ENCODE data around the gene SOBP.
"Not testable (repeated sequence)": the region's sequence is repeated elsewhere in the genome, so short reads cannot be mapped to it uniquely, and the experiment has no call there.

SOBP gene

DNA sequence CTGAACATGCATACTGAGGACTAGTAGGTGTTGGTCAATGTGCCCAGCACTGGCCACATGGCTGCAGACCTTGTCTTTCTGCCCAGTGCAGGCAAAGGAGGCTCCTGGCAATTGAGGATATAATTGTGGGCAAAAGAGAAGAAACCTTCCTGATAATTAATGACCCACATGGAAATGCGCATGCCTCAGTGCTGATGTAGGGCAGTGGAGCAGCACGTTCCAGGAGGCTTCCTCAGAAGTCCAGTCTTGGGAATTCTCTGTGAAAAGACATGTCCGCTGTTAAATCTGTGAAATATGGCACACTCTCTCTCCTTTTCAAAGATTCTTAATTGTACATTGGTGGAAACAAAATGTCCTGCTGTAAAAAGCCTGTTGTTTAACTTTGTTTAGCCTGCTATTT, 34.7 kb downstream of the SOBP start:
- no peak for DNase-seq

DNA sequence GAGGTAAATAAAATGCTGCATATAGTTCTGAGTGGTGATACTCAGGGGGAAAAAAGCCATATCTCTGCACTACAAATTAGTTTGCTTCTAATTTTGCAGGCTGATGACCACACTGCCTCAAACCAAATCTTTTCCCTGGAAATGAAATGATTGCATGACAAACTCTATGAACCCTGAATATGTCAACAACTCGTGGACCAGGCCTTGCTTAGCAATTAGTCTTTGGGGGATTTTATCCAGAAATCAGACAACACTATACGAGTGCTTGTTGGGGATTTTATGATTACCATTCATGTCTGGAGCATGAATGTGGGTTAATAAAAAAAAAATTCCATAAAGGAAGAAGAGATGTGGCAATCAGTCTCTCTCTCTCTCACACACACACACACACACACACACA, 42.0 kb downstream of the SOBP start:
- no peak for DNase-seq

- DNase-seq: no peak
Measured at GRCh38 chr6:107532706-107533105, 42.8 kb downstream of the SOBP start.

- DNase-seq: peak in 1 of 2 experiments; percentile 28
Measured at GRCh38 chr6:107533415-107534059, 43.6 kb downstream of the SOBP start.

DNA sequence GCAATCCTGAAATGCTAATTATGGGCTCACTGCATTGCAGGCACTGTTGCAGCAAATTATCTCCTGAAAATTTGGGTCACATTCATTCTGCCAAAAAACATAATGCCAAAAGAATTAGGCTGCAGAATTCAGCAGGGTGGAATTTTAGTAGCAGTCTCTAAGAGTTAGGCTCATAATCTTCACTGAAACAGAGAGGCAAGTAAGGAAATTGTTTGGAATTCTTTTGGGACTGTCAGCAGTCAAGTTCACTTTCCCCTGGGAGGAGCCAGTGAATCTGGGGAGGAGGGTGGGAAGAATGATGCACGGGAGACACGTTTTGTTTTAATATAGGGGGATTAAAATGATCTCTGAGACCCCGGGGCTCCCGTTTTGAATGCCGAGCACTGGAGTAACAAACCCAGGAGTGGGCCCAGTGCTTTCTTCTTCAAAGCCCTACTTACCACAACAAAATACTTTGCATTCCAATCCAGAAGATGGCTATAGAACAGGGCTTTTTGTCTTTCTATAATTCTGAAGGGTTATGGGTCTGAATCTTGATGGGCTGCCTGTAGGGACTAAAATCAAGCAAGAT, 44.7 kb downstream of the SOBP start:
- DNase-seq: no peak

DNA sequence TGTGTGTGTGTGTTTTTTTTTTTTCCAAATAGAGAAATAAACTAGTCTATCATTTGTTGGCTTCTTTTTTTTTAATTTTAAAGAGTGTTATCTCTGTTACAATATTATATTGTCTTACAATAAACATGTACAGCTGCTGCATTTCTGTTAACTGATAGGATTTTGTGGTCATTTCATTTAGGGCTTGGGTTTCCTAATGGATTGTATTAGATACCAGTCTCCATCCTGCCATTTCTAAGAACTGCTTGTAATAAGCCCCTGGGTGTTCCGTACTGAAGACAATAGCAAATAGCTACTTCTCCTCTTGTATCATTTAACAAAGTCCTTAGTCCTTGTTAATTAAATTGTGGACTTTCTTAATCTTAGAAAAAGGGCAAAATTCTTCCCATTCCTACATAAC, 45.7 kb downstream of the SOBP start:
- no peak for DNase-seq

DNA sequence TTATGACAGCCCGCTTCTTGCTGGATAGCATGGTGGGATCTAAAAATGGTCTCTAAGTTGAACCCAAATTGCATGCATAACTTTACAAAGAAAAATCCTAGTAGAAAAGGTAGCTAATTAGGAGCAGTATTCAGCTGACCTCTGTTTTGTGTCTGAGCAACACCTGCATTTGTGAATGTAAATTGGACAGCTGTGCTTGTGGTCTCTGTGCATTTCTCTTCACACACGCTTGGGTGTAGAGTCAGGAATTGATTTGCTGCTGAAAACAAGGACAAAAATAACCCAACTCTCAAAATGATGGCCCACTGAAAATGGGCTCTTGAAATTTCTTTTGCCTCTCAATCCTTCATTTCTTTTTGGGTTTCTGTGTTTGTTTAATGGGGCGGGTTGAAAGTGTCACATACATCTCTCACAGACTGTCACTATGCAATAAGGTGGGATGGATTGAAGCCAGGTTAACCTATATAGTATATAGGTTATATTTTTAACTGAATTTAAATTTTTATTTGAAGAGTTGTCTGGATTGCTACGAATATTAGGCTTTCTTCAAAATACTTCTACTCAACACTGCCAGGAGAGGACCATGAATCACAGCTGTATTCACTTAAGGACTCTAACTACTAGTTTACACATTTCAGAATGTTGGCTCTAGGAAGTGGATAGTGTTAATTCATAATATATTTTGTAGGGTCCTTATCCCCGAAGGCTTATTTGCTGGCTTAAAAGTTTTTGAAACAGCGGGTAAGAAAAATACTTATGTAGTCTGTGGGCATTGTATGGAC, 46.5 kb downstream of the SOBP start:
- DNase-seq: peak; percentile 18 to 28

DNA sequence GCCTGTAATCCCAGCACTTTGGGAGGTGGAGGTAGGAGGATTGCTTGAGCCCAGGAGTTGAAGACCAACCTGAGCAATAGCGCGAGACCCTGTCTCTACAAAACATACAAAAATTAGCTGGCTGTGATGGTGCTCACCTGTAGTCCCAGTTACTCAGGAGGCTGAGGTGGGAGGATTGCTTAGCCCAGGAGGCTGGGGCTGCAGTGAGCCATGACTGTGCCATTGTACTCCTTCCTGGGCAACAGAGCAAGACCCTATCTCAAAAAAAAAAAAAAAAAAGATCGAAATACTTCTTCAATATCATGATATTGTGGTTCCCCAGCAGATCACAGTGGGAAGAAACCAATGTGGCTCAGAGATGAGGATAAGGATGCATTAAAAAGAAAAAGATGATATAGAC, 47.6 kb downstream of the SOBP start:
- DNase-seq: no peak

GRCh38 chr6:107538856-107539387, 49.0 kb downstream of the SOBP start:
- DNase-seq: peak; percentile 18

DNA sequence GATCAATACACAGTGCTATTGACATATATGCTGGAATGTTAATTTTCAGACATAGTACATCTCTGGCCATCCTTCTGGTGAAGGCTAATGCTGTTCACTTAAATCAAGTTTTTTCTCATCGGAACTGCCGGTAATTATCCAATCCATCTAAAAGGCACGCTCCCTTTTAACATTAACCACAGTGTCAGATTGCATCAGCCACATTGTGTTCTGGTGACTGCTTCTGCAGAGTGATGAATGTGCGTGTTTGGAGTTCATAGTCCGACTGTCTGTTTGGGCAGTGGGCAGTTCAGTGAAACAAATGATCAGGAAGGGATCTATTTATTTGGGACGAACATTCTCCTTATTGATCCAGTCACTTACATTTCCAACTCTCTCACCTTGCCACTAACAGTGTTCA, 49.5 kb downstream of the SOBP start:
- peak in 1 of 2 experiments; percentile 10 for DNase-seq

GRCh38 chr6:107539849-107540464, 50.0 kb downstream of the SOBP start:
- DNase-seq: peak in 1 of 2 experiments; percentile 27

DNA sequence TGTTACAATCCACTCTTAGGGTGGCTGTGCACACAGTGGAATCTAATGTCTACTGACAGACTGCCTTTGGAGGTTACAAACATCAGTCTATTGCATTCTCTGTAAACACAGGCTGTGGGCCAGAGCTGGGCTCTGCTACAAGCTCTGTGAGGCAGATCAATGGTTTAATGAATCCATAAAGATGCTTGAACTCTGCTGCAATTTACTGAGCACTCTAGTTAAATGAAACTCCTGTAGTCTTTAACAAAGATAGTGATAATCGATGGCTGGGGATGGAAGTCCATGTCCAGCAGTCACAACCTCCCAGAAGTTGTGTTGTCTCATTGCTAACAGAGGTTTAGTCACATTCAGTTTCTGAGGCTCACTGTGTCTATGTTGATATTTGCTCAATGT, 50.5 kb downstream of the SOBP start:
- DNase-seq: no peak

- DNase-seq: no peak
Measured at GRCh38 chr6:107542192-107542668, 52.3 kb downstream of the SOBP start.

DNA sequence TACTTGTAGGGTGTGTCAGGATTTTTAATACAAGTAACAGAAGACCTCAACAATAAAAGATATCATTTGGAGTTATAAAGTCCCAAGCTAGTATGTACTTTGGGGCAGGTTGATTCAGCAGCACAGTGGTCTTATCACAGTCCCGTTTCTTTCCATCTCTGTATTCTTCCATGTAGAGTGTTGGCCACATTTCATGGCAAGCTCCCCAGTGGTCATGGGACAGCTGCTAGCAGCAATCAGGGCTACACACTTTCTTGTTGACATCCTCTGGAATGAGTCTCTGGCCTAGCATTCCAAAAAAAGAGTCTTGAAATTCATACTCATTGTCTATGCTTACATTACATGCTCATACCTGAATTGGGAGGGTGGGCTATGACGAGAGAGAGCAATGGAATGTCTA, 53.2 kb downstream of the SOBP start:
- DNase-seq: no peak

DNA sequence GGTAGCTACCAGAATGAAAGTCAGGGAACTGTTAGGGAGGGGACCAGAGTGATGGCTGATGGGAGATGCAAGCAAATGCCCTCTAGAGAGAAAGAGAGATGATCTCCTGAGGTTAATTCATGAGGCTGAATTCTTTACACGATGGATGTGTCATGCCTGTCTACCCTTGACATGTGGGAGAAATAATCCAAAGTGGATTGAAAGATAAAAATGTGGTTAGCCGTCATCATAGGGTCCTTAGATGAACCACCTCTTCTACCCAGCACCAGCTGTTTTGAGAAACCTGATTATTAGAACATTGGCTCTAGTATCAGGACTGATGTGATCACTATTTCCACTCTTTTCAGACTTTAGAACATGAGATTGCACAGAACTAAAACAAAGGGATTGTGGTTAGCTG, 53.6 kb downstream of the SOBP start:
- DNase-seq: no peak

DNA sequence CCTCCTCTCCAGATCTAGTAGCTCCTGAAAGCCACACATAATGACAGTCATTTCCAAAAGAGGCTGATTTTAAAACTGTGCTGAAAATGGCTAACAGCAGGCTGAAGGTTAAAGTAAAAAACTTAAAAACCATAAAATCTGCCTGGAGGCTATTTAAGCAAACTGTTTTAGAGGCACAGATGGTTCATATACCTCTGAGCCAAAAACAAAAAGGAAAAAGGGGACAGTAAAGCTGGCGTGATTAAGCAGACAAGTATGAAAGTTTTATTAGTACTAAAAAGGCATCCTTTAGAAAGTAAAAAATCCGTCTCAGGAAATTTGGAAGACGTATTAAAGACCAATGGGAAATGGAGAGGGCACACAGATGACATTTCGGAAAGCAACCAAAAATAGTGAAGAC, 55.8 kb downstream of the SOBP start:
- no peak for DNase-seq

DNA sequence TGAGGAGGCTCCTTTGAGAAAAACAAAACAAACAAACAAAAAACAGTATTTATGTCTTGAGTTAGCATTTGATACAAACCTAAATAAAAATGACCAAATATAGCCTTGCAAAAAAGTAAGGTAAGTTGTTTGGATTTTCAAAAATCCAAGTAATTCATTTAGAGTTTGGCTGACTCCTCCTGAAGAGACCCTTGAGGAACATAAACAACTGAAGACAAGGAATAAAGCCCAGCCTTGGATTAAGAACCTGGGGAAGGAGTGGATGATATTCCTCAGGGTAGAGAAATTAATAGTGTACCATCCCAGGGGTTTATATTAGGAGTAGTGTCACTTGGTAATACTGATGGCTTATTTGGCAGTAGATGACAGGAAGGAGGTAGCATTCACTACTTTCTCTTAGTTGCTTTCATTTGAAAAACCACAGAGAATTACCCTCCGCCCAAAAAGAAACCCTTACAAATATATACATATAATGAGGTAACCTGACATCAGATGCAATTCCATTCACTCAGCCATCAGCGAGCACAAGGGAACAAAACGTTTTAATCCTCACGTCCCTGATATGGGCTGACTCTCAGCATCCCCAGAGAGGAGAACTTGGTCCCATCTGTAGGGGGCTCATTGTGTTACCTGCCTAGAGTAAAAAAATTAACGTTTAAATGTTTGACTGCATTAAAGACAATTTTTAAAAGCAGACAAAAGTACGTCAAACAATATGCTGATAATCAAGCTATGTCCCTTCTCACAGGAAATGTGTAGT, 57.0 kb downstream of the SOBP start:
- no peak for DNase-seq

DNA sequence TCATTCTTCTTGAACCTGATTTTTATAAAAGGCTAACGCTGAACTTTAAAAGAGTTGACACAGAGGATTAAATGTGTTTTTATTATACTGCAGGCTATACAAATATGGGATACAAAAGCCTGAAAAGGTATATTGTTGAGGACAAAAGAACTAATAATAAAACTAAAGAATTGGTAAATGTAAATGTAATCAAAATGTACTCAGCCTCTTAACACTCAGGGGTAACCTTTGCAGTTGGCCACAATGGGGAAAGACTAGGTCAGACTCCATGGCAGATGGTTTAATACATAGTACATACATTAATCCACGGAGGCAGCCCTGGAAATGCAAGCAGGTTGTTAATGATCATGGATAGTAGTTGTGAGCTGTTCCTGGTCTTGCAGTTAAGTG, 57.5 kb downstream of the SOBP start:
- no peak for DNase-seq

DNA sequence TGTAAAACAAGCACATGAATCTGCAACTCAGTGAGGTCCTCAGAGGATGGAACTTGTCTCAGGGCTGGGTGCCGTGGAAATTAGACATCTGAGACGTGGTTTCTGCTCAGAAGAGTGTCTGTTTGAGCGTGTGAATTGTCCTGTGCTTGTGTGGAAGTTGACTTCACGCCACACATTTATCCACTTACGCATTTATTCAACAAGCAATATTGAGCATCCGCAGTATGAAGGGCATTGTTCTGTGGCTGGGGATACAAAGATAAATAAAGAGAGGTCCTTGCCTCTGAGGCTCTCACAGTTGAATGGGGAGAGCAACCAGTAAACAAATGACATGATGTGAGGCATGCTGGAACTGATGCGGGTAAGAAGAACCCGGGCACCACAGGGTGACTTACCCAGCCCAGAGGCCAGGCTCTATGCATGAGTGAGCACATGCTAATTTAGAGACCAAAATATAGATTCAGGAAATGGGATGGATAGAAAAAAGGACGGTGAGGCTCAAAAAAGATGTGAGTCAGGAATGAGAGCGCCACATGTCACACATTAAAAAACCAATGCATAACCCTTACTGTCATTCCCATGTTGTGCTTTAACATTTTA, 60.4 kb downstream of the SOBP start:
- DNase-seq: no peak

DNA sequence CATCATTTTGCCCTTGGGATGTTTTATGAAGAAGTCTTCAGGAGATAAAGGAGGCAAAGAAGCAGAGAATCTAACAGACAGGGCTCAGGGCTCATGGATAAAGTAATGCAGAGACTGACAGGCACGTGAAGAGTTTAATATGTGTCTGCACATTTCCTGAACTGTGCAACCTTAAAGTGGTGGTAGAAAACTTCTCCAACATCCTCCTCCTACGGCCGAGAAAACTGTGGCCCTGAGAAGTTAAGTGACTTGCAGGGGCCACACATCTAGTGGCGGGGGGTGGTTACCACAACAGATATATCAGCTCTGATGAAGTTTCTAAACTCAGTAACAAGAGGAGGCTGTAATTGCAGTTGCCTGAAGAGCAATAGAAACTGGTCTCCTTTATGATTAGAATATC, 61.0 kb downstream of the SOBP start:
- DNase-seq: no peak

GRCh38 chr6:107553121-107553520, 63.2 kb downstream of the SOBP start:
- DNase-seq: not testable (repeated sequence)

DNA sequence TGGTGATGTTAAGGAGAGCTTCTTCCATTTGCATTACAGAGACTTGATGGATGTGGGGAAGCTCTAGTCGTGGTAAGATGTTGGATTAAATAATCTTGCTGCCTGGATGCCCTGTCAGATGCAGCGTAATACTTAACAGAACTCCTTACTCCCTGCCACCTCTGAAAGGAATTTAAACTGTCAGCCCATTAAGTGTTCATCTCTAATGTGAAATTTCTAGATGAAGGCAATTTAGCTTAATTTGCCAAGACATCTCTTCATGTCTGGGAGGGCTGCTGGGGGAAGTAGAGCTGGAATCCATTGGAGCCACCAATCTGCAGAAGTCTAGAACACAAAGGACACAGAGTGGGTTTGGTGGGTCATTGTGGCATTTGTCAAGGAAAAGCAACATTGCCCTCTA, 64.4 kb downstream of the SOBP start:
- no peak for DNase-seq
